Brain pericyte (primary cell): ENCODE measurements around the gene TAF1B.

Experiments
- DNase-seq: peaks from one replicate; pipeline ENCODE4 v3.0.0-alpha.2; 2012; ENCODE audit warnings: low read depth, low spot score

Gene TAF1B

GRCh38 chr2:9964334-9964980 is 121.2 kb downstream of the TAF1B start:
- no peak for DNase-seq

- DNase-seq, result no peak
Measured at GRCh38 chr2:9965119-9965822, 122.0 kb downstream of the TAF1B start.

- DNase-seq, result no peak
Measured at GRCh38 chr2:9966491-9967022, 123.3 kb downstream of the TAF1B start.

- DNase-seq, result no peak
Measured at GRCh38 chr2:9967053-9967775, 123.9 kb downstream of the TAF1B start.

GRCh38 chr2:9968553-9969497 is 125.6 kb downstream of the TAF1B start:
- no peak for DNase-seq

- no peak for DNase-seq
Measured at GRCh38 chr2:9970200-9971044, 127.1 kb downstream of the TAF1B start.

- no peak for DNase-seq
Measured at GRCh38 chr2:9971105-9971818, 128.0 kb downstream of the TAF1B start.

- no peak for DNase-seq
Measured at GRCh38 chr2:9971890-9972289, 128.6 kb downstream of the TAF1B start.

GRCh38 chr2:9972621-9973479 is 129.6 kb downstream of the TAF1B start:
- no peak for DNase-seq

- DNase-seq, result no peak
Measured at GRCh38 chr2:9973690-9974089, 130.4 kb downstream of the TAF1B start.

- DNase-seq, result peak; percentile 44
Measured at GRCh38 chr2:9974343-9974742, 131.1 kb downstream of the TAF1B start.

GRCh38 chr2:9975328-9975727 is 132.1 kb downstream of the TAF1B start:
- no peak for DNase-seq

- DNase-seq, result peak; percentile 85
Measured at GRCh38 chr2:9975805-9976447, 132.7 kb downstream of the TAF1B start.

GRCh38 chr2:9979977-9980376 is 136.7 kb downstream of the TAF1B start:
- no peak for DNase-seq

GRCh38 chr2:9980520-9980919 is 137.2 kb downstream of the TAF1B start:
- DNase-seq, result no peak

GRCh38 chr2:9981655-9982054 is 138.4 kb downstream of the TAF1B start:
- no peak for DNase-seq

- no peak for DNase-seq
Measured at GRCh38 chr2:9982248-9982647, 139.0 kb downstream of the TAF1B start.

- DNase-seq, result no peak
Measured at GRCh38 chr2:9982891-9983290, 139.6 kb downstream of the TAF1B start.
